Measurements from ENCODE around the gene PRKCE.

PRKCE gene

DNA sequence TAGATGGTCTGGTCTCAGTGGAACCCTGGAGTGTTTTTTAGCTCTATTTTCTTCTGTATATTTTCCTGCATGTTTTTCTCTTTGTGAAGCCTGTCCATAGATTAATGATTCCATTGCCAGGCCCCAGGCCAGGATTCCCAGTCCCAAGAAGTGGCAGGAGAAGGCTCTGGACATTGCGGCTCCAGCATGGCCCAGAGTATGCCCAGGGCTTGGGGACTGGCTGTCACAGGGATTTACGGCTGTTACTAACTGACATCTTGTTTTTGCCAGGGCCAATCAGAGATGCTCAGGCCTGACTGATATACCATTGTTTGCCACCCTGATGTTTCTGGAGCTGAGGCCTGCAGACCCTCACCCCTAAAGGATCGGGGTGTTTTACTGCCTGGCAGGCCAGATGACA is 59.0 kb downstream of the PRKCE start:
- no peak for DNase-seq (ENCODE audit: low read depth)
- TF ChIP-seq, protein P1, sequence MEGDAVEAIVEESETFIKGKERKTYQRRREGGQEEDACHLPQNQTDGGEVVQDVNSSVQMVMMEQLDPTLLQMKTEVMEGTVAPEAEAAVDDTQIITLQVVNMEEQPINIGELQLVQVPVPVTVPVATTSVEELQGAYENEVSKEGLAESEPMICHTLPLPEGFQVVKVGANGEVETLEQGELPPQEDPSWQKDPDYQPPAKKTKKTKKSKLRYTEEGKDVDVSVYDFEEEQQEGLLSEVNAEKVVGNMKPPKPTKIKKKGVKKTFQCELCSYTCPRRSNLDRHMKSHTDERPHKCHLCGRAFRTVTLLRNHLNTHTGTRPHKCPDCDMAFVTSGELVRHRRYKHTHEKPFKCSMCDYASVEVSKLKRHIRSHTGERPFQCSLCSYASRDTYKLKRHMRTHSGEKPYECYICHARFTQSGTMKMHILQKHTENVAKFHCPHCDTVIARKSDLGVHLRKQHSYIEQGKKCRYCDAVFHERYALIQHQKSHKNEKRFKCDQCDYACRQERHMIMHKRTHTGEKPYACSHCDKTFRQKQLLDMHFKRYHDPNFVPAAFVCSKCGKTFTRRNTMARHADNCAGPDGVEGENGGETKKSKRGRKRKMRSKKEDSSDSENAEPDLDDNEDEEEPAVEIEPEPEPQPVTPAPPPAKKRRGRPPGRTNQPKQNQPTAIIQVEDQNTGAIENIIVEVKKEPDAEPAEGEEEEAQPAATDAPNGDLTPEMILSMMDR (IDR thresholded peaks at IDR 0.05; ENCODE audit: low read depth, low read length, missing control alignments) = no peak
- H3K4me3 ChIP-seq (ENCODE audit: low read depth, low read length) = no peak overlapping the region

DNA sequence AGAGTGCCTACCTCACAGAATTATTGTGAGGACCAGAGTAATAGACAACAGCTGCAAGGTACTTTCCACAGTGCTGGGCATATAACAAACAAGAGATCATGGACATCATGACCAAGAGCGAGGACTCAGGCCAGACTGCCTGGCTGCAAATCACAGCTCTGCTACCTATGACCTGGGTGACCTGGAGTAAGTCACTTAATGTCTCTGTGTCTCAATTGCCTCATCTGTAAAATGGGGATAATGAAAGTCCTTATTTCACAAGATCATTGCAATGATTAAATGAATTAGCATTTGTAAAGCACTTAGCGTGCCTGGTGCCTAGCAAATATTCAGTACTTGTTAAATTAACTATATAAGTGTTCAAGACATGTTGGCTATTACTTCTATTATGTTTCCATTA is 59.7 kb downstream of the PRKCE start:
- no peak overlapping the region for H3K4me3 ChIP-seq (ENCODE audit: low read depth, low read length)
- no peak for DNase-seq (ENCODE audit: low read depth)
- TF ChIP-seq, protein P1 (IDR thresholded peaks at IDR 0.05; ENCODE audit: low read depth, low read length, missing control alignments) = no peak

- TF ChIP-seq, protein P1 (IDR thresholded peaks at IDR 0.05; ENCODE audit: low read depth, low read length, missing control alignments) = no peak
- H3K4me3 ChIP-seq (ENCODE audit: low read depth, low read length) = no peak overlapping the region
- DNase-seq (ENCODE audit: low read depth) = no peak
These were observed 61.1 kb downstream of the PRKCE start for GRCh38 chr2:45712570-45712969.

GRCh38 chr2:45713136-45713535 is 61.7 kb downstream of the PRKCE start:
- no peak overlapping the region for H3K4me3 ChIP-seq (ENCODE audit: low read depth, low read length)
- TF ChIP-seq, protein P1 (IDR thresholded peaks at IDR 0.05; ENCODE audit: low read depth, low read length, missing control alignments) = no peak
- DNase-seq (ENCODE audit: low read depth) = no peak

DNA sequence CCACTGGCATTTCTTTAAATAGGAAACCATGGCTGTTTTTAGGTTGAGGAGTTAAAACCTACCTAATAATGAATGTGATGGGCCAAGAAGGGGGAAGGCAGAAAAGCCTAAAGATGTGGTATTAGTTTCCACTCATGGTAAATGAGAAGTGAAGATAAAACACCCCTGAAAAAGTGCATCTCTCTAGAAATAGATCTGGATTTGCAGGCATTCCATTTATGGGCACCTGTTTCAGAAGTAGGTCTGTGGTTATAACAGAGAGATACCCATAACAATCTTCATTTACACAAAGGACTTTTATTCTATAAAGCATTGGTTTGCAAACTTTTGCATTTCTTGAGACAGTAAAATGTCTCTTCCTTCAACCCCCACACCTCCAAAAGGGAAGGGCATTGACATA is 62.1 kb downstream of the PRKCE start:
- no peak for DNase-seq (ENCODE audit: low read depth)
- TF ChIP-seq, protein P1 (IDR thresholded peaks at IDR 0.05; ENCODE audit: low read depth, low read length, missing control alignments) = no peak
- H3K4me3 ChIP-seq (ENCODE audit: low read depth, low read length) = no peak overlapping the region

- no peak for DNase-seq (ENCODE audit: low read depth)
These were observed 63.2 kb downstream of the PRKCE start for GRCh38 chr2:45714679-45715078.

More at GRCh38 chr2:45714679-45715078, 63.2 kb downstream of the PRKCE start:
- TF ChIP-seq, protein P1 (IDR thresholded peaks at IDR 0.05; ENCODE audit: low read depth, low read length, missing control alignments) = no peak
- no peak overlapping the region for H3K4me3 ChIP-seq (ENCODE audit: low read depth, low read length)
